HepG2 (cell line): ENCODE results near the gene DOCK10. TPM values are rescaled to one million over a fixed set of nuclear protein-coding genes. Genes with fewer than 3 reads are reported as not detected.

Source experiments
- ATAC-seq: fragments of 200-7000 bp; cut with Tn5 transposase; 3 replicates; pipeline ENCODE4 v1.9.1; 2020; ENCODE audit warnings: mild to moderate bottlenecking, moderate library complexity
- BruUV-seq: library from RNA; stranded (reverse); fragments of 400-500 nt; replicated peaks from 2 replicates; lab custom pipeline; 2021; lab: Mats Ljungman, UMichigan
- CTCF ChIA-PET: fragments of 300-600 bp; formaldehyde crosslinking; extraction: SDS; loops from one replicate; lab custom pipeline; 2021; ENCODE audit warnings: low total read pairs, inconsistent platforms, low intra/inter-chr PET ratio; lab: Yijun Ruan, JAX
- POLR2A ChIA-PET: fragments of 350-600 bp; sonication (Branson Sonifier 250); formaldehyde crosslinking; loops from one replicate; lab custom pipeline; 2020; ENCODE audit warnings: antibody characterized with exemption, inconsistent platforms; lab: Yijun Ruan, JAX
- DNase-seq: peaks from one replicate; pipeline ENCODE4 v3.0.0-alpha.2; 2015; ENCODE audit warnings: low spot score
- FAIRE-seq: peaks from 3 replicates; lab custom pipeline; 2011; peaks lifted over from hg19 to GRCh38; lab: Jason Lieb, UNC
- H2AFZ ChIP-seq: one replicate; pipeline ENCODE4 v1.6.1; 2011; ENCODE audit warnings: low read length, inconsistent platforms
- H3K27ac ChIP-seq: fragments of 300-600 bp; 3 replicates; pipeline ENCODE4 v1.8.0; 2011; ENCODE audit warnings: mixed run types, mild to moderate bottlenecking, mixed read lengths, low read length, inconsistent platforms; ENCODE audit not compliant: insufficient read depth; ENCODE audit errors: extremely low read length
- H3K27me3 ChIP-seq, 2 experiments: fragments of 200-600 bp in 1 of 2; 2 replicates in 1 of 2; 3 replicates in 1 of 2; pipeline versions ENCODE4 v1.6.0 to v1.8.0; 2011; ENCODE audit warnings: low read length in 2 of 2, mild to moderate bottlenecking in 2 of 2, moderate library complexity in 2 of 2, inconsistent platforms in 1 of 2; ENCODE audit not compliant: insufficient read depth in 2 of 2, control insufficient read depth in 1 of 2
- H3K36me3 ChIP-seq, 2 experiments: fragments of 200-600 bp in 1 of 2; replicated peaks in 1 of 2; 2 replicates in 1 of 2; 3 replicates in 1 of 2; pipeline versions ENCODE4 v1.5.1 to v1.8.0; 2011; ENCODE audit warnings: low read length in 2 of 2, inconsistent platforms in 1 of 2; ENCODE audit not compliant: insufficient read depth in 2 of 2, control insufficient read depth in 1 of 2
- H3K4me1 ChIP-seq: 2 replicates; pipeline ENCODE4 v1.5.1; 2012; ENCODE audit warnings: low read length, inconsistent platforms; ENCODE audit not compliant: insufficient read depth
- H3K4me2 ChIP-seq: 2 replicates; pipeline ENCODE4 v1.6.0; 2011; ENCODE audit warnings: low read depth, low read length, inconsistent platforms
- H3K4me3 ChIP-seq, 3 experiments: fragments of 200-600 bp in 1 of 3; sonication (generic), shearing (Covaris generic) in 1 of 3; replicated peaks in 1 of 3; 2 replicates each; pipeline ENCODE4 v1.5.1; 2011 to 2016; ENCODE audit warnings: low read length in 3 of 3, inconsistent platforms in 2 of 3, low read depth in 2 of 3, mild to moderate bottlenecking in 2 of 3, control low read depth in 1 of 3, mixed read lengths in 1 of 3; ENCODE audit not compliant: insufficient read depth in 1 of 3
- H3K79me2 ChIP-seq: one replicate; pipeline ENCODE4 v1.6.1; 2011; ENCODE audit warnings: low read length, inconsistent platforms; ENCODE audit not compliant: insufficient read depth
- H3K9ac ChIP-seq: 2 replicates; pipeline ENCODE4 v1.6.0; 2011; ENCODE audit warnings: mild to moderate bottlenecking, low read depth, low read length, inconsistent platforms; ENCODE audit not compliant: insufficient read depth
- H3K9me3 ChIP-seq: 2 replicates; pipeline ENCODE4 v1.5.1; 2012; ENCODE audit warnings: mild to moderate bottlenecking, low read length
- H4K20me1 ChIP-seq: 2 replicates; pipeline ENCODE4 v1.6.0; 2011; ENCODE audit warnings: inconsistent platforms, mild to moderate bottlenecking, low read length, moderate library complexity; ENCODE audit not compliant: insufficient read depth
- ELF4 ChIP-seq: sonication (generic); formaldehyde crosslinking; IDR thresholded peaks from 2 replicates; pipeline ENCODE4 v1.5.0; 2020; ENCODE audit warnings: missing genetic modification reagents, mild to moderate bottlenecking, moderate library complexity, borderline replicate concordance
- RFX5 ChIP-seq: IDR thresholded peaks from 2 replicates; pipeline ENCODE4 v1.6.1; 2011; ENCODE audit warnings: low read depth, low read length, improper control_type of control experiment
- TOPORS ChIP-seq: sonication (generic); formaldehyde crosslinking; IDR thresholded peaks from 2 replicates; pipeline ENCODE4 v1.8.0; 2023; ENCODE audit warnings: mild to moderate bottlenecking, missing genetic modification reagents
- ZNF598 ChIP-seq: sonication (generic); formaldehyde crosslinking; IDR thresholded peaks from 2 replicates; pipeline ENCODE4 v1.5.1; 2020; ENCODE audit warnings: mild to moderate bottlenecking, missing genetic modification reagents, borderline replicate concordance
- ZSCAN9 ChIP-seq: IDR thresholded peaks from 2 replicates; pipeline ENCODE4 v1.6.1; 2016; ENCODE audit warnings: borderline replicate concordance
- WGBS: methylation state at CpG from one replicate; pipeline ENCODE4 v1.1.6; 2017; ENCODE audit warnings: low lambda C conversion rate; 5-methylcytosine and 5-hydroxymethylcytosine counted together
- in situ Hi-C: cut with HindIII; loops from 2 replicates; pipeline ENCODE4 v1.10.0; 2017; ENCODE audit warnings: low pct_unique_long_range_greater_than_20kb; ENCODE audit not compliant: extremely low pct_ligation_motif_present
- intact Hi-C: fragments of 100-400 bp; cut with micrococcal nuclease; formaldehyde crosslinking; loops from one replicate; pipeline ENCODE4 v1.10.0; 2022; ENCODE audit not compliant: unreplicated experiment
- polyA plus RNA-seq, 8 experiments: library from polyadenylated mRNA; depleted of rRNA in 3 of 8; stranded (reverse) in 7 of 8; unstranded in 1 of 8; fragments of >200 nt; fragmentation: Illumina TruSeq in 4 of 8; extraction: Trizol in 4 of 8; gene quantifications; 2 replicates each; pipeline versions ENCODE4 v1.2.1 to v1.2.3, GENCODE V29; 2011 to 2016; ENCODE audit warnings: low read depth in 4 of 8, missing spikeins in 1 of 8, mixed read lengths in 1 of 8; ENCODE audit not compliant: insufficient read depth in 1 of 8
- total RNA-seq, 5 experiments: library from RNA; depleted of rRNA; stranded (reverse); fragments of >200 nt; fragmentation: Illumina TruSeq; extraction: Trizol; gene quantifications; 2 replicates each; pipeline ENCODE4 v1.2.3, GENCODE V29; 2016; ENCODE audit warnings: low read depth in 1 of 5
- TF ChIP-seq, protein P1 (sequence below): sonication (generic); formaldehyde crosslinking; IDR thresholded peaks from 2 replicates; pipeline ENCODE4 v1.5.0; 2020; ENCODE audit warnings: missing genetic modification reagents, mild to moderate bottlenecking, borderline replicate concordance
- TF ChIP-seq, protein P2 (sequence below): sonication (generic); formaldehyde crosslinking; conservative IDR thresholded peaks from 2 replicates; pipeline ENCODE4 v1.8.0; 2022; ENCODE audit warnings: mild to moderate bottlenecking, moderate library complexity, missing genetic modification reagents
- TF ChIP-seq, protein P3 (sequence below): sonication (generic); formaldehyde crosslinking; conservative IDR thresholded peaks from 2 replicates; pipeline ENCODE4 v1.4.0; 2020; ENCODE audit warnings: mild to moderate bottlenecking, missing genetic modification reagents, moderate library complexity
- TF ChIP-seq, protein P4 (sequence below): sonication (generic); formaldehyde crosslinking; IDR thresholded peaks from 2 replicates; pipeline ENCODE4 v1.8.0; 2022; ENCODE audit warnings: mild to moderate bottlenecking, missing genetic modification reagents

The DOCK10 gene
- total and polyA plus RNA-seq, 2 of the 13 experiments (the other 11 are each of a cell fraction or from before 2014, with no cell fraction given), result not detected

DNA sequence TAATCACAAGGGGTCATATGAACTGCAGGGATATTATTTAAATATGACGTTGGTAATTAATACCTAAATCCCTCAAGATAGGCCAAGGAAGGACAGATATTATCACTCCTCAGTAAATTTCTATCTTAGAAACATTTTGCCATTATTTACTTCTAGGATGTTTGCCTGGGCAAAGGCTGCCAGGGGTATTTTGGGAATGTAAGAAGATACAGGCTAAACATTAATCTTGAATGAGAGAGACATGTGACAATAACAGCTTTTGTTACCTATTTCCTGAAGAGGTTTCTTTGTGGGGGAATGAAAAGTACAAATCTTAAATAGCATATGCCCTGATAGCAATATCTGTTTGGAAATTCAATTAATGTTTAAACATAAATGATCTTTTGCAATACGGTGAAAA, 325.3 kb downstream of the DOCK10 start:
- Histone ChIP-seq H3K9ac (no peak overlapping the region), H3K4me3 (no peak overlapping the region), H3K4me1 (0 out of 2 replicates have a peak, but pooled peaks cover 7% of the 10 kb centered on the region), H2AFZ (no peak overlapping the region), H3K27me3 (no peaks in the 10 kb centered on the region), H3K27ac (no peak overlapping the region), H4K20me1 (no peaks in the 10 kb centered on the region), H3K36me3 (no peaks in the 10 kb centered on the region; a peak in 1 of 5 replicates), H3K9me3 (no peaks in the 10 kb centered on the region), H3K4me2 (no peak overlapping the region), H3K79me2 (no peaks in the 10 kb centered on the region)
- ATAC-seq (no peak), FAIRE-seq (no peak), DNase-seq (no peak)
- no TSS peak for BruUV-seq
- intact Hi-C loops, result no loop called here
- whole genome bisulfite sequencing, result 4% methylated on average over 2 of the region's 2 CpGs
- in situ Hi-C loops, result no loop called here
- POLR2A ChIA-PET, result no interaction called here
- TF ChIP-seq, protein P1, sequence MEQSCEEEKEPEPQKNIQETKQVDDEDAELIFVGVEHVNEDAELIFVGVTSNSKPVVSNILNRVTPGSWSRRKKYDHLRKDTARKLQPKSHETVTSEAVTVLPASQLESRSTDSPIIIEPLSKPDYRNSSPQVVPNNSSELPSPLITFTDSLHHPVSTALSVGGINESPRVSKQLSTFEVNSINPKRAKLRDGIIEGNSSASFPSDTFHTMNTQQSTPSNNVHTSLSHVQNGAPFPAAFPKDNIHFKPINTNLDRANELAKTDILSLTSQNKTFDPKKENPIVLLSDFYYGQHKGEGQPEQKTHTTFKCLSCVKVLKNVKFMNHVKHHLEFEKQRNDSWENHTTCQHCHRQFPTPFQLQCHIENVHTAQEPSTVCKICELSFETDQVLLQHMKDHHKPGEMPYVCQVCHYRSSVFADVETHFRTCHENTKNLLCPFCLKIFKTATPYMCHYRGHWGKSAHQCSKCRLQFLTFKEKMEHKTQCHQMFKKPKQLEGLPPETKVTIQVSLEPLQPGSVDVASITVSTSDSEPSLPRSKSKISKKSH (CRISPR knock-in tag), result no peak
- TF ChIP-seq, protein P2, sequence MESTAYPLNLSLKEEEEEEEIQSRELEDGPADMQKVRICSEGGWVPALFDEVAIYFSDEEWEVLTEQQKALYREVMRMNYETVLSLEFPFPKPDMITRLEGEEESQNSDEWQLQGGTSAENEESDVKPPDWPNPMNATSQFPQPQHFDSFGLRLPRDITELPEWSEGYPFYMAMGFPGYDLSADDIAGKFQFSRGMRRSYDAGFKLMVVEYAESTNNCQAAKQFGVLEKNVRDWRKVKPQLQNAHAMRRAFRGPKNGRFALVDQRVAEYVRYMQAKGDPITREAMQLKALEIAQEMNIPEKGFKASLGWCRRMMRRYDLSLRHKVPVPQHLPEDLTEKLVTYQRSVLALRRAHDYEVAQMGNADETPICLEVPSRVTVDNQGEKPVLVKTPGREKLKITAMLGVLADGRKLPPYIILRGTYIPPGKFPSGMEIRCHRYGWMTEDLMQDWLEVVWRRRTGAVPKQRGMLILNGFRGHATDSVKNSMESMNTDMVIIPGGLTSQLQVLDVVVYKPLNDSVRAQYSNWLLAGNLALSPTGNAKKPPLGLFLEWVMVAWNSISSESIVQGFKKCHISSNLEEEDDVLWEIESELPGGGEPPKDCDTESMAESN (CRISPR knock-in tag), result no peak
- no peak for TF ChIP-seq ELF4 (CRISPR knock-in tag)
- CTCF ChIA-PET, result no interaction called here

DNA sequence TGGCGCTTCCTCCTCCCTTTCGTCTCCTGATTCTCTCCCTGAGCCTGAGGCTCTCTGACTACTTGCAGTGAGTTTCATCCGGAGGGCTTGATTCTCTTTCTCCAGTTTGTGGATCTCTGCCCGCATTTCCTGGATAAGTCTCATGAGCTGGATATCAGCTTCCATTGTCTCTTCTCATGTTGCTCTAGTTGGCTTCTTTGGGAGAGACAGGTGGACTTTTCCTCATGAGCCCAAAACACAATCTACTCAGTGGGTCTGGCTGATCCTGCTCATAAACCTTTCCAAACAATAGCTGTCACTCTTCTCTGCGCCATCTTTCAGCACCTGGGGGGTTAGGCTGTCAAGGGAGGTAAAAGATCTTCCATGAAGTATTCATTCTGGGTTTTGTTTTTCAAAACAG, 326.1 kb downstream of the DOCK10 start, which contains the start of gene CCDC195:
TSS of gene CCDC195 (minus strand) at position 165 of the 400 bp plus-strand sequence. CDS start at position 165, 0 bp downstream.
- in situ Hi-C loops (no loop called here), intact Hi-C loops (no loop called here)
- Histone ChIP-seq H3K4me1 (0 out of 2 replicates have a peak, but pooled peaks cover 7% of the 10 kb centered on the region), H4K20me1 (no peaks in the 10 kb centered on the region), H3K4me2 (no peak within 1 kb of the TSS), H3K27ac (no peak within 1 kb of the TSS), H3K36me3 (no peaks in the 10 kb centered on the region; a peak in 1 of 5 replicates), H2AFZ (no peak within 1 kb of the TSS), H3K79me2 (no peaks in the 10 kb centered on the region), H3K27me3 (no peaks in the 10 kb centered on the region), H3K9me3 (no peaks in the 10 kb centered on the region), H3K4me3 (no peak within 1 kb of the TSS), H3K9ac (no peak within 1 kb of the TSS)
- ChIA-PET POLR2A (no interaction called here), CTCF (no interaction called here)
- DNase-seq (no peak), ATAC-seq (no peak), FAIRE-seq (no peak)
- WGBS, result 28% methylated on average over 5 of the region's 5 CpGs
- BruUV-seq, result no TSS peak
- TF ChIP-seq TOPORS, result no peak
- no peak for TF ChIP-seq RFX5
- TF ChIP-seq, protein P3, sequence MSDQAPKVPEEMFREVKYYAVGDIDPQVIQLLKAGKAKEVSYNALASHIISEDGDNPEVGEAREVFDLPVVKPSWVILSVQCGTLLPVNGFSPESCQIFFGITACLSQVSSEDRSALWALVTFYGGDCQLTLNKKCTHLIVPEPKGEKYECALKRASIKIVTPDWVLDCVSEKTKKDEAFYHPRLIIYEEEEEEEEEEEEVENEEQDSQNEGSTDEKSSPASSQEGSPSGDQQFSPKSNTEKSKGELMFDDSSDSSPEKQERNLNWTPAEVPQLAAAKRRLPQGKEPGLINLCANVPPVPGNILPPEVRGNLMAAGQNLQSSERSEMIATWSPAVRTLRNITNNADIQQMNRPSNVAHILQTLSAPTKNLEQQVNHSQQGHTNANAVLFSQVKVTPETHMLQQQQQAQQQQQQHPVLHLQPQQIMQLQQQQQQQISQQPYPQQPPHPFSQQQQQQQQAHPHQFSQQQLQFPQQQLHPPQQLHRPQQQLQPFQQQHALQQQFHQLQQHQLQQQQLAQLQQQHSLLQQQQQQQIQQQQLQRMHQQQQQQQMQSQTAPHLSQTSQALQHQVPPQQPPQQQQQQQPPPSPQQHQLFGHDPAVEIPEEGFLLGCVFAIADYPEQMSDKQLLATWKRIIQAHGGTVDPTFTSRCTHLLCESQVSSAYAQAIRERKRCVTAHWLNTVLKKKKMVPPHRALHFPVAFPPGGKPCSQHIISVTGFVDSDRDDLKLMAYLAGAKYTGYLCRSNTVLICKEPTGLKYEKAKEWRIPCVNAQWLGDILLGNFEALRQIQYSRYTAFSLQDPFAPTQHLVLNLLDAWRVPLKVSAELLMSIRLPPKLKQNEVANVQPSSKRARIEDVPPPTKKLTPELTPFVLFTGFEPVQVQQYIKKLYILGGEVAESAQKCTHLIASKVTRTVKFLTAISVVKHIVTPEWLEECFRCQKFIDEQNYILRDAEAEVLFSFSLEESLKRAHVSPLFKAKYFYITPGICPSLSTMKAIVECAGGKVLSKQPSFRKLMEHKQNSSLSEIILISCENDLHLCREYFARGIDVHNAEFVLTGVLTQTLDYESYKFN (CRISPR knock-in tag), result no peak
- TF ChIP-seq ZSCAN9 (CRISPR knock-in tag), result no peak
- no peak for TF ChIP-seq ZNF598
- TF ChIP-seq, protein P4, sequence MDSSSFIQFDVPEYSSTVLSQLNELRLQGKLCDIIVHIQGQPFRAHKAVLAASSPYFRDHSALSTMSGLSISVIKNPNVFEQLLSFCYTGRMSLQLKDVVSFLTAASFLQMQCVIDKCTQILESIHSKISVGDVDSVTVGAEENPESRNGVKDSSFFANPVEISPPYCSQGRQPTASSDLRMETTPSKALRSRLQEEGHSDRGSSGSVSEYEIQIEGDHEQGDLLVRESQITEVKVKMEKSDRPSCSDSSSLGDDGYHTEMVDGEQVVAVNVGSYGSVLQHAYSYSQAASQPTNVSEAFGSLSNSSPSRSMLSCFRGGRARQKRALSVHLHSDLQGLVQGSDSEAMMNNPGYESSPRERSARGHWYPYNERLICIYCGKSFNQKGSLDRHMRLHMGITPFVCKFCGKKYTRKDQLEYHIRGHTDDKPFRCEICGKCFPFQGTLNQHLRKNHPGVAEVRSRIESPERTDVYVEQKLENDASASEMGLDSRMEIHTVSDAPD (CRISPR knock-in tag), result no peak
